Thyroid gland (tissue), 4 donors: ENCODE data around the gene SPATA17.

Experiments used
- POLR2A ChIP-seq, 2 donors: fragments of 450-650 bp; IDR thresholded peaks; one replicate each; pipeline ENCODE4 v1.6.1; 2017; ENCODE audit warnings: antibody characterized with exemption in 2 of 2, mild to moderate bottlenecking in 2 of 2, moderate library complexity in 1 of 2
- TF ChIP-seq, protein P1 (sequence below), 6 experiments: fragments of 200-600 bp in 3 of 6; fragments of 450-650 bp in 3 of 6; sonication (generic) in 3 of 6; IDR thresholded peaks; one replicate each; pipeline ENCODE4 v1.5.1; 2016 to 2019; ENCODE audit warnings: antibody characterized with exemption in 6 of 6, mild to moderate bottlenecking in 2 of 6, inconsistent platforms in 1 of 6, moderate library complexity in 1 of 6

DNA sequence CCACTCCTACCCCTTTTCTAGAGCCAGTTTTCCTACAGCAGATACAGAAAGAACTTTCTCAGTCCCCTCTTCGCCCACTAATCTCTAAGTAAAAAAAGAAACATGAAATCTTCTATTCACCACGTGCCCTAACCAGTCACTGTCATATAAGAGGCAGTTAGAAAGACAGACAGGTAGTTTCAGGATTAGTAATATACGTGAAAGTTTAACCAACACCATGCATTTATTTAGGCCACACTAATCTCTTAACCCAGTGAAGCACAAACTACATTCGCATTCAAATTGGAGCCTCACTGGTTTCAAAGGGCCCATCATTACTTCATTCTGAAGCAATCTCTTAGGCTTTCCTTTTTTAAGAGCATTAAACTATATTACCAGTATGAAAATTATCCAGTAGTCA lies 10.3 kb upstream of the SPATA17 start:
- TF ChIP-seq, protein P1, sequence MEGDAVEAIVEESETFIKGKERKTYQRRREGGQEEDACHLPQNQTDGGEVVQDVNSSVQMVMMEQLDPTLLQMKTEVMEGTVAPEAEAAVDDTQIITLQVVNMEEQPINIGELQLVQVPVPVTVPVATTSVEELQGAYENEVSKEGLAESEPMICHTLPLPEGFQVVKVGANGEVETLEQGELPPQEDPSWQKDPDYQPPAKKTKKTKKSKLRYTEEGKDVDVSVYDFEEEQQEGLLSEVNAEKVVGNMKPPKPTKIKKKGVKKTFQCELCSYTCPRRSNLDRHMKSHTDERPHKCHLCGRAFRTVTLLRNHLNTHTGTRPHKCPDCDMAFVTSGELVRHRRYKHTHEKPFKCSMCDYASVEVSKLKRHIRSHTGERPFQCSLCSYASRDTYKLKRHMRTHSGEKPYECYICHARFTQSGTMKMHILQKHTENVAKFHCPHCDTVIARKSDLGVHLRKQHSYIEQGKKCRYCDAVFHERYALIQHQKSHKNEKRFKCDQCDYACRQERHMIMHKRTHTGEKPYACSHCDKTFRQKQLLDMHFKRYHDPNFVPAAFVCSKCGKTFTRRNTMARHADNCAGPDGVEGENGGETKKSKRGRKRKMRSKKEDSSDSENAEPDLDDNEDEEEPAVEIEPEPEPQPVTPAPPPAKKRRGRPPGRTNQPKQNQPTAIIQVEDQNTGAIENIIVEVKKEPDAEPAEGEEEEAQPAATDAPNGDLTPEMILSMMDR (IDR thresholded peaks at IDR 0.05) = no peak
- TF ChIP-seq POLR2A (IDR thresholded peaks at IDR 0.05) = no peak
